Heart left ventricle (tissue), 13 donors: ENCODE measurements around the gene OR7A10.

Experiments
- CTCF ChIP-seq, 12 donors: fragments of 200-600 bp; sonication (generic) in 4 of 12; IDR thresholded peaks; one replicate each; pipeline versions ENCODE4 v1.5.0 to v1.8.0; 2018 to 2022; ENCODE audit warnings: antibody characterized with exemption in 12 of 12, mild to moderate bottlenecking in 5 of 12
- POLR2A ChIP-seq, 2 donors: fragments of 450-650 bp; IDR thresholded peaks; one replicate each; pipeline ENCODE4 v1.6.1; 2017; ENCODE audit warnings: antibody characterized with exemption in 2 of 2, mild to moderate bottlenecking in 2 of 2, moderate library complexity in 2 of 2
- donor health status: ischemic (EF 13 %, LVEDD 7.1; RV severe dilation, severe dysfunction).
- donor health status: DM: no; HTN: yes; CAD: no.
- donor health status: DM: no; HTN: no; CAD: no.
- donor health status: ischemic (EF 25% LVEDD 6.9; RV normal size, moderate dysfunction).
- donor health status: ischemic (EF 25% LVEDD 5.7; RV mildly dilated, moderate dysfunction).
- donor health status: ischemic (EF 35%, LVEDD 5.7; RV mildly dilated, moderate dysfunction).
- donor health status: nonischemic (EF 11% LVEDD 7.7; RV severe dilation, severe dysfunction).
- donor health status: DM: yes; HTN: yes; CAD: no.
- donor health status: PGD.
- donor health status: ischemic (EF 29% LVEDD 5.4; RV normal size, mild dysfunction).
- donor health status: nonischemic (EF 23%, LVEDD 6.1; RV moderate dilation, normal function).

DNA sequence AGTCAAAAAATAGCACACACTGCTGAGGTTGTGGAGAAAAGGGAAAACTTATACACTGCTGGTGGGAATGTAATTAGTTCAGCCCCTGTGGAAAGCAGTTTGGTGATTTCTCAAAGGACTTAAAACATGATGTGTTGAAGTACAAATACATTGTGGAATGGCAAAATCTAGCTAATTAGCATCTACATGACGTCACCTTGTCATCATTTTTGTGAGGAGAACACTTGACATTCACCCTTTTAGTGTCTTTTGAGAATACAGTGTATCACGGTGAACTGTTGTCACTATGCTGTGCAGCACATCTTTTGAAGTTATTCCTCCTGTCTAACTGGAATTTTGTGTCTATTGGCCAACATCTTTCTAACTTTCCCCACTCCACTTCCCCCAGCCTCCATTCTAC is 5.6 kb downstream of the OR7A10 start:
- TF ChIP-seq CTCF (IDR thresholded peaks at IDR 0.05) (no peak), POLR2A (IDR thresholded peaks at IDR 0.05) (no peak)
